RWPE2 (cell line): ENCODE results near the gene RALA.
A peak's percentile ranks its signal among the peaks of the same experiment; 100 is the strongest.

Source experiments
- ATAC-seq: fragments of 200-7000 bp; cut with Tn5 transposase; 3 replicates; pipeline ENCODE4 v1.9.1; 2021; ENCODE audit warnings: low read depth
- DNase-seq: peaks from one replicate; pipeline ENCODE4 v3.0.0-alpha.2; 2020; ENCODE audit warnings: low spot score
- H3K27ac ChIP-seq: fragments of 450-650 bp; 2 replicates; pipeline ENCODE4 v1.5.1; 2017; ENCODE audit warnings: mild to moderate bottlenecking; ENCODE audit not compliant: poor library complexity, severe bottlenecking
- H3K27me3 ChIP-seq: fragments of 250-450 bp; sonication (Bioruptor Pico); 2 replicates; pipeline ENCODE4 v1.5.1; 2021; ENCODE audit warnings: mild to moderate bottlenecking, moderate library complexity; ENCODE audit not compliant: insufficient read depth, poor library complexity, severe bottlenecking
- H3K36me3 ChIP-seq: fragments of 250-450 bp; sonication (Bioruptor Pico); 2 replicates; pipeline ENCODE4 v1.5.1; 2020; ENCODE audit warnings: low read depth, mild to moderate bottlenecking, moderate library complexity
- H3K4me1 ChIP-seq: fragments of 250-450 bp; sonication (Bioruptor Pico); 2 replicates; pipeline ENCODE4 v1.5.1; 2021; ENCODE audit warnings: mild to moderate bottlenecking, moderate library complexity; ENCODE audit not compliant: insufficient read depth, poor library complexity, severe bottlenecking
- H3K4me3 ChIP-seq: fragments of 250-450 bp; sonication (Bioruptor Pico); 2 replicates; pipeline ENCODE4 v1.5.1; 2021; ENCODE audit warnings: mild to moderate bottlenecking, moderate library complexity; ENCODE audit not compliant: severe bottlenecking
- H3K9me3 ChIP-seq: fragments of 250-450 bp; sonication (Bioruptor Pico); 2 replicates; pipeline ENCODE4 v1.5.1; 2021; ENCODE audit warnings: mild to moderate bottlenecking, moderate library complexity; ENCODE audit not compliant: severe bottlenecking
- CTCF ChIP-seq: fragments of 450-650 bp; IDR thresholded peaks from one replicate; pipeline ENCODE4 v1.5.1; 2017; ENCODE audit warnings: mild to moderate bottlenecking, moderate library complexity; ENCODE audit not compliant: poor library complexity, severe bottlenecking

RALA gene

GRCh38 chr7:39637963-39638485 lies 14.7 kb downstream of the RALA start:
- Histone ChIP-seq H3K27ac (no peak overlapping the region), H3K4me3 (no peak overlapping the region), H3K27me3 (no peaks in the 10 kb centered on the region), H3K9me3 (no peaks in the 10 kb centered on the region), H3K36me3 (peaks cover 22% of the 10 kb centered on the region), H3K4me1 (no peaks in the 10 kb centered on the region)
- TF ChIP-seq CTCF = no peak
- DNase-seq (no peak), ATAC-seq (no peak)

GRCh38 chr7:39642896-39643295 lies 19.5 kb downstream of the RALA start:
- peaks cover 12% of the 10 kb centered on the region for H3K4me1 ChIP-seq
- no peak for ATAC-seq
- no peaks in the 10 kb centered on the region for H3K9me3 ChIP-seq

GRCh38 chr7:39644170-39644569 lies 20.8 kb downstream of the RALA start:
- Histone ChIP-seq H3K9me3 (no peaks in the 10 kb centered on the region), H3K27ac (peak overlapping the region; percentile 6), H3K36me3 (peaks cover 11% of the 10 kb centered on the region), H3K27me3 (no peaks in the 10 kb centered on the region), H3K4me3 (no peak overlapping the region), H3K4me1 (peaks cover 12% of the 10 kb centered on the region)
- DNase-seq = no peak
- no peak for TF ChIP-seq CTCF
- ATAC-seq = peak; percentile 93

More at GRCh38 chr7:39642896-39643295, 19.5 kb downstream of the RALA start:
- DNase-seq = no peak
- H3K36me3 ChIP-seq = peaks cover 10% of the 10 kb centered on the region
- H3K27ac ChIP-seq = no peak overlapping the region
- no peaks in the 10 kb centered on the region for H3K27me3 ChIP-seq
- no peak overlapping the region for H3K4me3 ChIP-seq
- no peak for TF ChIP-seq CTCF

GRCh38 chr7:39645482-39646407 lies 22.4 kb downstream of the RALA start:
- Histone ChIP-seq H3K27me3 (no peaks in the 10 kb centered on the region), H3K4me3 (no peak overlapping the region), H3K9me3 (no peaks in the 10 kb centered on the region), H3K36me3 (peaks cover 11% of the 10 kb centered on the region), H3K4me1 (peaks cover 12% of the 10 kb centered on the region), H3K27ac (no peak overlapping the region)
- no peak for TF ChIP-seq CTCF
- ATAC-seq (no peak), DNase-seq (no peak)

- DNase-seq (no peak), ATAC-seq (no peak)
- no peak for TF ChIP-seq CTCF
- H3K4me3 ChIP-seq = no peak overlapping the region
- peaks cover 6% of the 10 kb centered on the region; the same call in 1 of the 2 replicates for H3K36me3 ChIP-seq
- no peak overlapping the region for H3K27ac ChIP-seq
- H3K9me3 ChIP-seq = no peaks in the 10 kb centered on the region
- H3K4me1 ChIP-seq = peaks cover 12% of the 10 kb centered on the region
- H3K27me3 ChIP-seq = no peaks in the 10 kb centered on the region
These were observed 24.4 kb downstream of the RALA start for GRCh38 chr7:39647816-39648215.
